ENCODE results near the gene SEPTIN14. TPM values are rescaled to one million over a fixed set of nuclear protein-coding genes. Genes with fewer than 3 reads are reported as not detected.

Gene SEPTIN14
- polyA plus RNA-seq, 1 donor from 2014 or later, result not detected

Small RNA genes lying within 50 kb of the gene (small RNA-seq; reads per million reads assigned to genes)
- gene AC092647.1 (0 reads per million in 3 experiments), gene AC092647.2 (0 reads per million in 3 experiments), gene RNU6-1126P (0 reads per million in 3 experiments)

Other genes starting within 250 kb of the SEPTIN14 start
- gene ZNF713, start 24.7 kb upstream of the SEPTIN14 start, polyA plus RNA-seq, result 20.5 and 21.1 TPM in 2 replicates
- gene MRPS17, start 89.1 kb upstream of the SEPTIN14 start, polyA plus RNA-seq, result 20.0 and 20.5 TPM in 2 replicates
- 83.3 and 87.0 TPM in 2 replicates for gene NIPSNAP2, start 101.8 kb upstream of the SEPTIN14 start, polyA plus RNA-seq
- 24.0 and 26.4 TPM in 2 replicates for gene PSPH, start 188.7 kb upstream of the SEPTIN14 start, polyA plus RNA-seq
- gene CCT6A, start 189.0 kb upstream of the SEPTIN14 start, polyA plus RNA-seq, result 268 and 275 TPM in 2 replicates
- 69.3 and 84.1 TPM in 2 replicates for gene SUMF2, start 201.5 kb upstream of the SEPTIN14 start, polyA plus RNA-seq
- 2.6 TPM in 1 of 2 replicates, not detected in the other for gene PHKG1, start 230.2 kb upstream of the SEPTIN14 start, polyA plus RNA-seq
- 324 and 380 TPM in 2 replicates for gene CHCHD2, start 243.7 kb upstream of the SEPTIN14 start, polyA plus RNA-seq